ENCODE results near the gene VAT1L.
"Not testable (repeated sequence)": the region's sequence is repeated elsewhere in the genome, so short reads cannot be mapped to it uniquely, and the experiment has no call there.

The VAT1L gene

DNA sequence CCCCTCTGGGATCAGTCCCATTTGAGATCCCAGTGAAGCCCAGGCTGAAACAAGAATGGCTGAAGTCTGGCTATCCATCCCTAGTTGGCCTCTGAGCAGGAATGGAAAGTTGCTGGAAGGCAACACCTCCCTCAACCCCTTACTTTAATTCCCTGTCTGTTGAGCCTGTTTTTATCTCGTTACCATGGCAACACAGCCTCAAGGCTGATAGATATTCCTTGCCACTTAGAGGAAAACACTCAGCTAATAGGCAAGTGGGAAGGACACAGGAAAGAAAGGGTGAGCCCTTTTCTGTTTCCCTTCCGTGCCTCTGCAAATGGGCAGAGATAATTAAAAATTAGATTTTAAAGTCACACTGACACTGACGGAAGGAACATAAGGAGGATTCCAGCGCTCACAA, 158.5 kb downstream of the VAT1L start:
- H2AFZ ChIP-seq (ENCODE audit: low read length) = no peak overlapping the region
- H4K20me1 ChIP-seq (ENCODE audit: insufficient read depth, low read length) = no peaks in the 10 kb centered on the region
- no peaks in the 10 kb centered on the region for H3K27me3 ChIP-seq (replicated peaks; ENCODE audit: insufficient read depth, low read length)
- DNase-seq = no peak
- no peaks in the 10 kb centered on the region for H3F3A ChIP-seq (ENCODE audit: insufficient read depth, low read length)
- no peak overlapping the region for H3K27ac ChIP-seq (ENCODE audit: low read length)
- H3K4me1 ChIP-seq (ENCODE audit: low read length) = no peaks in the 10 kb centered on the region
- no peak overlapping the region for H3K9ac ChIP-seq (ENCODE audit: low read length)
- no peak overlapping the region for H3K4me3 ChIP-seq (ENCODE audit: low read length)
- H3K36me3 ChIP-seq (replicated peaks; ENCODE audit: insufficient read depth, low read length) = no peaks in the 10 kb centered on the region
- no peak overlapping the region for H3K4me2 ChIP-seq (ENCODE audit: low read depth, low read length)
- no peaks in the 10 kb centered on the region for H3K9me3 ChIP-seq (replicated peaks; ENCODE audit: insufficient read depth, low read length)
- TF ChIP-seq EZH2 (optimal IDR thresholded peaks at IDR 0.05; ENCODE audit: low read depth, low read length) = no peak
- no peaks in the 10 kb centered on the region for H3K79me2 ChIP-seq (ENCODE audit: low read length)
- H3K9me2 ChIP-seq (replicated peaks; ENCODE audit: insufficient read depth, low read length) = no peaks in the 10 kb centered on the region

DNA sequence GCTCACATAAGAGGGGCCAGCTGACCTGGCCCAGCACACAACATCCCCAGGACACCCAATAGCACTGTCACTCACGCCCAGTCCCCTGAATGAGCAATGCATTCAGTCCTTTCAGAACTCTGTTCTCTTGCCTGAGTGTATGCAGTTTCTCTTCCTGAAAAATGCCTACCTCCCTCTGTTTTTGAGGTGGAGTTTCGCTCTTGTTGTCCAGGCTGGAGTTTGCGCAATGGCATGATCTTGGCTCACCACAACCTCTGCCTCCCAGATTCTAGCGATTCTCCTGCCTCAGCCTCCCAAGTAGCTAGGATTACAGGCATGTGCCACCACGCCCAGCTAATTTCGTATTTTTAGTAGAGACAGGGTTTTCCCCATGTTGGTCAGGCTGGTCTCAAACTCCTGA, 159.2 kb downstream of the VAT1L start:
- not testable (repeated sequence) for H3K27me3 ChIP-seq (replicated peaks; ENCODE audit: insufficient read depth, low read length); H3F3A ChIP-seq (ENCODE audit: insufficient read depth, low read length); DNase-seq; H3K9ac ChIP-seq (ENCODE audit: low read length); H3K4me2 ChIP-seq (ENCODE audit: low read depth, low read length); H3K27ac ChIP-seq (ENCODE audit: low read length); H3K79me2 ChIP-seq (ENCODE audit: low read length); H3K4me3 ChIP-seq (ENCODE audit: low read length); H4K20me1 ChIP-seq (ENCODE audit: insufficient read depth, low read length); H3K36me3 ChIP-seq (replicated peaks; ENCODE audit: insufficient read depth, low read length); H3K9me3 ChIP-seq (replicated peaks; ENCODE audit: insufficient read depth, low read length); H3K9me2 ChIP-seq (replicated peaks; ENCODE audit: insufficient read depth, low read length); H3K4me1 ChIP-seq (ENCODE audit: low read length); H2AFZ ChIP-seq (ENCODE audit: low read length)

DNA sequence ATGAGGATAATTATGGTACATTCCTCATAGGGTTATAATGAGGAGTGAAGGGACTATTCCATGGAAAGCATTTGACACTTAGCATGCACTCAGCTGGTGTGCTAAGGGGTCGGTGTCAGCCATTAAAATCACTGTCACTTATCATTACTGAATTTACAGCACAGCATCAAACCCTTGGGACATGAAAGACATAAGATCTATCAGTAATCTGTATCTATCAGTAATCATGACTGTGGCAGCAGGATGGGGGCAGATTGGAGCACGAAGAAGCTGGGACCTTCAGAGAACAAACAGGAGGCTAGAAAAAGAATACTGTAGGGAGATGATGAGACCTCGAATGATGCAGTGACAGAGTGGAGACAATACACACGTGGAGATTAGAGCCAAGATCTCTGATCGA, 160.5 kb downstream of the VAT1L start:
- no peaks in the 10 kb centered on the region for H3K9me3 ChIP-seq (replicated peaks; ENCODE audit: insufficient read depth, low read length)
- H4K20me1 ChIP-seq (ENCODE audit: insufficient read depth, low read length) = no peaks in the 10 kb centered on the region
- no peak overlapping the region for H2AFZ ChIP-seq (ENCODE audit: low read length)
- H3K9me2 ChIP-seq (replicated peaks; ENCODE audit: insufficient read depth, low read length) = no peaks in the 10 kb centered on the region
- H3K36me3 ChIP-seq (replicated peaks; ENCODE audit: insufficient read depth, low read length) = no peaks in the 10 kb centered on the region
- H3F3A ChIP-seq (ENCODE audit: insufficient read depth, low read length) = no peaks in the 10 kb centered on the region
- no peak overlapping the region for H3K4me2 ChIP-seq (ENCODE audit: low read depth, low read length)
- no peak for DNase-seq
- H3K9ac ChIP-seq (ENCODE audit: low read length) = no peak overlapping the region
- no peaks in the 10 kb centered on the region for H3K27me3 ChIP-seq (replicated peaks; ENCODE audit: insufficient read depth, low read length)
- no peak overlapping the region for H3K4me3 ChIP-seq (ENCODE audit: low read length)
- no peak overlapping the region for H3K27ac ChIP-seq (ENCODE audit: low read length)
- H3K4me1 ChIP-seq (ENCODE audit: low read length) = no peaks in the 10 kb centered on the region
- no peaks in the 10 kb centered on the region for H3K79me2 ChIP-seq (ENCODE audit: low read length)
- TF ChIP-seq EZH2 (optimal IDR thresholded peaks at IDR 0.05; ENCODE audit: low read depth, low read length) (no peak), EZH2phosphoT487 (IDR thresholded peaks at IDR 0.05; ENCODE audit: low read length) (no peak)
- TF ChIP-seq, protein P1, sequence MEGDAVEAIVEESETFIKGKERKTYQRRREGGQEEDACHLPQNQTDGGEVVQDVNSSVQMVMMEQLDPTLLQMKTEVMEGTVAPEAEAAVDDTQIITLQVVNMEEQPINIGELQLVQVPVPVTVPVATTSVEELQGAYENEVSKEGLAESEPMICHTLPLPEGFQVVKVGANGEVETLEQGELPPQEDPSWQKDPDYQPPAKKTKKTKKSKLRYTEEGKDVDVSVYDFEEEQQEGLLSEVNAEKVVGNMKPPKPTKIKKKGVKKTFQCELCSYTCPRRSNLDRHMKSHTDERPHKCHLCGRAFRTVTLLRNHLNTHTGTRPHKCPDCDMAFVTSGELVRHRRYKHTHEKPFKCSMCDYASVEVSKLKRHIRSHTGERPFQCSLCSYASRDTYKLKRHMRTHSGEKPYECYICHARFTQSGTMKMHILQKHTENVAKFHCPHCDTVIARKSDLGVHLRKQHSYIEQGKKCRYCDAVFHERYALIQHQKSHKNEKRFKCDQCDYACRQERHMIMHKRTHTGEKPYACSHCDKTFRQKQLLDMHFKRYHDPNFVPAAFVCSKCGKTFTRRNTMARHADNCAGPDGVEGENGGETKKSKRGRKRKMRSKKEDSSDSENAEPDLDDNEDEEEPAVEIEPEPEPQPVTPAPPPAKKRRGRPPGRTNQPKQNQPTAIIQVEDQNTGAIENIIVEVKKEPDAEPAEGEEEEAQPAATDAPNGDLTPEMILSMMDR (IDR thresholded peaks at IDR 0.05; ENCODE audit: low read length) = no peak

DNA sequence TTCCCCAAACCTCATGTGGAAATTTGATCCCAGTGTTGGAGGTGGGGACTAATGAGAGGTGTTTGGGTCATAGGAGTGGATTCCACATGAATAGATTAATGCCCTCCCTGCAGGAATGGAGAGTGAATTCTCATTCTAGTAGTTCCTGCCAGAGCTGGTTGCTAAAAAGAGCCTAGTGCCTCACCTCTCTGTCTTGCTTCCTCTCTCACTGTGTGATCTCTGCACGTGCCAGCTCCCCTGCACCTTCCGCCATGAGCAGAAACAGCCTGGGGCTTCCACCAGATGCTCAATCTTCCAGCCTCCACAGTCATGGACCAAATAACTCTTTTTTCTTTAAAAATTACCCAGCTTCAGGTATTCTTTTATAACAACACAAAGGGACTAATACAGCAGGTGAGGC, 161.1 kb downstream of the VAT1L start:
- H3K9me3 ChIP-seq (replicated peaks; ENCODE audit: insufficient read depth, low read length) = no peaks in the 10 kb centered on the region
- no peaks in the 10 kb centered on the region for H3K4me1 ChIP-seq (ENCODE audit: low read length)
- TF ChIP-seq EZH2 (optimal IDR thresholded peaks at IDR 0.05; ENCODE audit: low read depth, low read length) (no peak), EZH2phosphoT487 (IDR thresholded peaks at IDR 0.05; ENCODE audit: low read length) (no peak)
- TF ChIP-seq, protein P1 (IDR thresholded peaks at IDR 0.05; ENCODE audit: low read length) = no peak
- no peaks in the 10 kb centered on the region for H3K9me2 ChIP-seq (replicated peaks; ENCODE audit: insufficient read depth, low read length)
- H3K27ac ChIP-seq (ENCODE audit: low read length) = no peak overlapping the region
- DNase-seq = no peak
- no peak overlapping the region for H3K4me2 ChIP-seq (ENCODE audit: low read depth, low read length)
- no peaks in the 10 kb centered on the region for H3K36me3 ChIP-seq (replicated peaks; ENCODE audit: insufficient read depth, low read length)
- no peaks in the 10 kb centered on the region for H3F3A ChIP-seq (ENCODE audit: insufficient read depth, low read length)
- no peak overlapping the region for H3K4me3 ChIP-seq (ENCODE audit: low read length)
- H3K27me3 ChIP-seq (replicated peaks; ENCODE audit: insufficient read depth, low read length) = no peaks in the 10 kb centered on the region
- H2AFZ ChIP-seq (ENCODE audit: low read length) = no peak overlapping the region
- H3K9ac ChIP-seq (ENCODE audit: low read length) = no peak overlapping the region
- H3K79me2 ChIP-seq (ENCODE audit: low read length) = no peaks in the 10 kb centered on the region
- no peaks in the 10 kb centered on the region for H4K20me1 ChIP-seq (ENCODE audit: insufficient read depth, low read length)
